Activated naive CD8-positive, alpha-beta T cell treated with anti-CD3 and anti-CD28 coated beads, Interleukin-2, amount 10 ng/mL, durations not matched to agents 7 days and 5 days (primary cell): Measurements from ENCODE around the gene TMEM219. TPM values are rescaled to one million over a fixed set of nuclear protein-coding genes. Genes with fewer than 3 reads are reported as not detected.
A peak's percentile ranks its signal among the peaks of the same experiment; 100 is the strongest.
"Not testable (repeated sequence)": the region's sequence is repeated elsewhere in the genome, so short reads cannot be mapped to it uniquely, and the experiment has no call there.

Experiments
- ATAC-seq: fragments of 150-1000 bp; cut with Tn5 transposase; one replicate; pipeline ENCODE4 v1.10.0; 2021; ENCODE audit warnings: low read depth, moderate library complexity
- POLR2A ChIA-PET: fragments of 350-600 bp; sonication (Branson Sonifier 250); formaldehyde crosslinking; loops from one replicate; lab custom pipeline; 2021; ENCODE audit warnings: antibody characterized with exemption; lab: Charles Lee
- DNase-seq: peaks from one replicate; pipeline ENCODE4 v3.0.0; 2021
- H3K27ac Mint-ChIP-seq: one replicate; pipeline ENCODE4 v1.8.0; 2022; ENCODE audit warnings: mild to moderate bottlenecking, mixed read lengths
- H3K27me3 Mint-ChIP-seq: one replicate; pipeline ENCODE4 v1.8.0; 2022; ENCODE audit warnings: mild to moderate bottlenecking, moderate library complexity, mixed read lengths
- H3K36me3 Mint-ChIP-seq: one replicate; pipeline ENCODE4 v1.8.0; 2021; ENCODE audit warnings: mild to moderate bottlenecking, mixed read lengths
- H3K4me1 Mint-ChIP-seq: one replicate; pipeline ENCODE4 v1.8.0; 2021; ENCODE audit warnings: mixed read lengths
- H3K4me3 Mint-ChIP-seq: one replicate; pipeline ENCODE4 v1.8.0; 2022; ENCODE audit warnings: mild to moderate bottlenecking, moderate library complexity, mixed read lengths
- H3K9me3 Mint-ChIP-seq: one replicate; pipeline ENCODE4 v1.8.0; 2021; ENCODE audit warnings: mixed read lengths
- total RNA-seq, 2 experiments: library from RNA; stranded (reverse); gene quantifications; one replicate each; pipeline ENCODE4 v1.2.3, GENCODE V29; 2021

Gene TMEM219
- total RNA-seq, 2 experiments from 2014 or later: 67.8 to 74.5 TPM

DNA sequence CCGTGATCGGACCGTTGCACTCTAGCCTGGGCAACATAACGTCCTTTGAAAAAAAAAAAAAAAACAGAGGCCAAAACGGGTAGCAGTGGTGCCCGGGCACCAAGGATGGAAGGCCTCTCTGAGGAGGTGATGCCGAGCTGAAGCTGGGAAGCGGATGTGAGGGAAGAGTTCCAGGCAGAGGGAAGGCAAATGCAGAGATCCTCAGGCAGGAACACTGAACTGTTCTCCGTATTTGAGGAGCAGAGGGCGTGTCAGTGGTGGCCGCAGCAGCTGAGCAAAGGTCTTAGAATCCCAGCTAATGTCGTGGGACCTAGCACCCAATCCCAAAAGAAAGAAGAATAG is 35.2 kb upstream of the TMEM219 start:
- Mint-ChIP-seq H3K4me1 (peaks cover 22% of the 10 kb centered on the region), H3K27me3 (peaks cover 3% of the 10 kb centered on the region), H3K9me3 (no peaks in the 10 kb centered on the region), H3K4me3 (peak overlapping the region; percentile 87), H3K36me3 (peaks cover 5% of the 10 kb centered on the region), H3K27ac (peak overlapping the region; percentile 93)
- no peak for ATAC-seq
- POLR2A ChIA-PET: interaction anchor here (0.5 to 3.1 kb wide), 20 partner anchors 10 to 235 kb away, joined by 3 to 29 read pairs (median 5); partner anchors contain the start of genes ASPHD1, CDIPT, DOC2A and HIRIP3
- DNase-seq: no peak

GRCh38 chr16:29927070-29927905 is 34.6 kb upstream of the TMEM219 start:
- Mint-ChIP-seq H3K27me3 (peaks cover 3% of the 10 kb centered on the region), H3K36me3 (peaks cover 5% of the 10 kb centered on the region), H3K9me3 (no peaks in the 10 kb centered on the region), H3K4me3 (peak overlapping the region; percentile 87), H3K27ac (peak overlapping the region; percentile 93), H3K4me1 (peaks cover 22% of the 10 kb centered on the region)
- DNase-seq: peak; percentile 25
- POLR2A ChIA-PET: interaction anchor here (0.5 to 3.1 kb wide), 16 partner anchors 10 to 235 kb away, joined by 3 to 29 read pairs (median 6); partner anchors contain the start of genes ASPHD1, CDIPT, MAZ and SEZ6L2
- no peak for ATAC-seq

GRCh38 chr16:29931750-29932149 is 30.1 kb upstream of the TMEM219 start:
- ATAC-seq: not testable (repeated sequence)
- peaks cover 30% of the 10 kb centered on the region for H3K27me3 Mint-ChIP-seq

DNA sequence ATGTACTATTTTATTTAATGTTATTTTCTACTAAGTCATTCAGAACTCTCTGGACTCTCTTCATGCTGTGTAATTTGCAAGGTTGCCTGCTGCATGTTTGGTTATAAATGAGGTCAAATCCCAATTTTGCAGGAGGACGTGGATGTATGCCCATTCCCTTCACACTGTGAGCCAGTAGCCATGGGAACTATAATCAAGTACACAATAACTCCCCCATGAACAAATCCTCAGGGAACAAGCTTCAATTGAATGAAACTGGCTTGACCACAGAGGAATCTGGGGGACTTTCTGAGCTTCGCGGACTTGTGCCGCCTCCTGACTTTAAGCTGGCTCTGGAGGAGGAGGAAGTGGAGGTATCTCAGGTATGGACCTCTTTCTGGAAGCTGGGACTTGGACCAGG is 21.2 kb upstream of the TMEM219 start:
- peaks cover 2% of the 10 kb centered on the region for H3K4me1 Mint-ChIP-seq
- POLR2A ChIA-PET: interaction anchor here (0.8 kb wide), 1 partner anchor 14 kb away, joined by 3 read pairs; the partner anchor contains the start of gene KCTD13
- DNase-seq (no peak), ATAC-seq (no peak)
- no peak overlapping the region for H3K4me3 Mint-ChIP-seq
- H3K36me3 Mint-ChIP-seq: no peaks in the 10 kb centered on the region
- H3K27ac Mint-ChIP-seq: no peak overlapping the region
- no peaks in the 10 kb centered on the region for H3K9me3 Mint-ChIP-seq
- peaks cover 21% of the 10 kb centered on the region for H3K27me3 Mint-ChIP-seq

More at GRCh38 chr16:29931750-29932149, 30.1 kb upstream of the TMEM219 start:
- DNase-seq, H3K4me3 Mint-ChIP-seq, H3K4me1 Mint-ChIP-seq, H3K27ac Mint-ChIP-seq, POLR2A ChIA-PET, H3K9me3 Mint-ChIP-seq, H3K36me3 Mint-ChIP-seq: not testable (repeated sequence)

GRCh38 chr16:29943846-29944799 is 17.8 kb upstream of the TMEM219 start:
- Mint-ChIP-seq H3K4me3 (no peak overlapping the region), H3K9me3 (no peaks in the 10 kb centered on the region), H3K27ac (no peak overlapping the region), H3K27me3 (peaks cover 6% of the 10 kb centered on the region), H3K36me3 (no peaks in the 10 kb centered on the region), H3K4me1 (peaks cover 2% of the 10 kb centered on the region)
- DNase-seq: no peak
- no peak for ATAC-seq
- POLR2A ChIA-PET: interaction anchor here (1.7 kb wide), 1 partner anchor 18 kb away, joined by 3 read pairs; no protein-coding TSS in a partner anchor

GRCh38 chr16:29947897-29948296 is 14.0 kb upstream of the TMEM219 start:
- H3K27ac Mint-ChIP-seq: no peak overlapping the region
- DNase-seq: no peak
- ATAC-seq: no peak
- POLR2A ChIA-PET: no interaction called here
- H3K9me3 Mint-ChIP-seq: peaks cover 2% of the 10 kb centered on the region
- H3K36me3 Mint-ChIP-seq: no peaks in the 10 kb centered on the region
- H3K4me1 Mint-ChIP-seq: no peaks in the 10 kb centered on the region
- H3K4me3 Mint-ChIP-seq: no peak overlapping the region
- H3K27me3 Mint-ChIP-seq: peaks cover 2% of the 10 kb centered on the region

DNA sequence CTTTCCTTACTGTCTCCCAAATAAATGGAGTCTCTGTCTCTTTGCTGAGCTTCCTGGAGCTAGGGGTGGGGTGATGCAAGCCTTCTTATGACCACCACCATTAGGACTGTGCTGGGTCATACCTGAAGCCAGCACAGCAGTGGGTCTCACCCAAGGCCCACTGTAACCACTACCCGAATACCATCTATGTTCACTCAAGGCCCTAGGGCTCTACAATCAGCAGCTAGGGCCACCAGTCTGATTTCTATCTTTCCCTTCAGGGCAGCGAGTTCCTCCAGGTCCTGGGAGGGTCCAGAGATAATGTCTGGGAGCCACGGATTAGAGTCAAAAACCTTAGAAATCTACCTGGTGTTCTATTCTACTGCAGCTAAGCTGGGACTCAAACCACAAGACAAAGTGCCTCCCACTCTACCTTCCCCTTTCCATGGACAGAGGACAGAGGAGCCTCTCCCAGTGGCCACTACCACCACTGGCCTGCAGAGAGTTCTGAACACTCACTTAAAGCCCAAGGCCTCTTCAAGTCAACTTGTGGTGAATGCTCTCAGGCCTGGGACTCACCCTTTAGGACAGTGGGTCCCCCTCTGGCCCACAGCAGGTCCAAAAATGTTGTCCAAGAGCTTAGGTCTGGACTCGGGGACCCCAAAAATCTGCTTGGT is 10.9 kb upstream of the TMEM219 start:
- DNase-seq: no peak
- POLR2A ChIA-PET: no interaction called here
- ATAC-seq: no peak
- H3K27ac Mint-ChIP-seq: no peak overlapping the region
- no peaks in the 10 kb centered on the region for H3K36me3 Mint-ChIP-seq
- peaks cover 2% of the 10 kb centered on the region for H3K9me3 Mint-ChIP-seq
- H3K4me3 Mint-ChIP-seq: no peak overlapping the region
- H3K27me3 Mint-ChIP-seq: peaks cover 2% of the 10 kb centered on the region
- H3K4me1 Mint-ChIP-seq: no peaks in the 10 kb centered on the region

- Mint-ChIP-seq H3K4me1 (no peaks in the 10 kb centered on the region), H3K27me3 (peaks cover 2% of the 10 kb centered on the region), H3K27ac (no peak overlapping the region), H3K9me3 (peaks cover 2% of the 10 kb centered on the region), H3K36me3 (no peaks in the 10 kb centered on the region), H3K4me3 (no peak overlapping the region)
- POLR2A ChIA-PET: interaction anchor here (0.7 kb wide), 1 partner anchor 10 kb away, joined by 3 read pairs; the partner anchor contains the start of gene TMEM219
- DNase-seq (no peak), ATAC-seq (no peak)
Measured at GRCh38 chr16:29951625-29952365, 10.1 kb upstream of the TMEM219 start.

DNA sequence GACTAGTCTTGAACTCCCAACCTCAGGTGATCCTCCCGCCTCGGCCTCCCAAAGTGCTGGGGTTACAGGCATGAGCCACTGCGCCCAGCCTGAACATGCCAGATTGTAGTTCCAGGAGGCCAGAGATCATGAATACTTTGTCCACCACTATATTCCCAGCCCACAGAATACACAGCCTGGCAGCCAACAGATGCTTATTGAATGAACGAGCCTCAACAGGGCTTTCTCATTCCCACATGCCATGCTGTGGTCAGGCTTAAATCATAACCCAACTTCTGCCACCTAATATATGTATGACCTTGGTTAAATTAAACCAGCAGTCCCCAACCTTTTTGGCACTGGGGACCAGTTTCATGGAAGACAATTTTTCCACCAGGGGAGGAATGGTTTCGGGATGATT is 3.1 kb upstream of the TMEM219 start:
- Mint-ChIP-seq H3K9me3 (no peaks in the 10 kb centered on the region), H3K36me3 (no peaks in the 10 kb centered on the region), H3K4me1 (peaks cover 13% of the 10 kb centered on the region), H3K27ac (no peak overlapping the region), H3K27me3 (peaks cover 2% of the 10 kb centered on the region), H3K4me3 (no peak overlapping the region)
- DNase-seq (no peak), ATAC-seq (no peak)
- POLR2A ChIA-PET: interaction anchor here (0.9 kb wide), 1 partner anchor 50 kb away, joined by 3 read pairs; no protein-coding TSS in a partner anchor

DNA sequence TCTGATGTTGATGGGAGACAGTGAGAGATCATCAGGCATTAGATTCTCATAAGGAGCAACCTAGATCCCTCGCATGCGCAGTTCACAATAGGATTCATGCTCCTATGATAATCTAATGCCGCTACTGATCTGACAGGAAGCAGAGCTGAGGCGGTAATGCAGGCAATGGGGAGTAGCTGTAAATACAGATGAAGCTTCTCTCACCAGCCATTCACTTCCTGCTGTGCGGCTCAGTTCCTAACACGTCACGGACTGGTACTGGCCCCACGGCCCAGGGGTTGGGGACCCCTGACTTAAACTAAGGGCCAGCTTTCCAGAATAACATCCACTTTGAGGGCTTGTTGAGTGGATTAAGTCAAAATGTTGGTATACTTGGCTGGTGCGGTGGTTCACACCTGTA is 2.6 kb upstream of the TMEM219 start:
- Mint-ChIP-seq H3K27ac (no peak overlapping the region), H3K4me3 (no peak overlapping the region)

GRCh38 chr16:29959821-29960220 is 2.1 kb upstream of the TMEM219 start:
- H3K27me3 Mint-ChIP-seq, H3K9me3 Mint-ChIP-seq, H3K36me3 Mint-ChIP-seq, ATAC-seq, H3K4me3 Mint-ChIP-seq, H3K27ac Mint-ChIP-seq, DNase-seq: not testable (repeated sequence)
- POLR2A ChIA-PET: interaction anchor here (0.9 kb wide), 1 partner anchor 51 kb away, joined by 3 read pairs; no protein-coding TSS in a partner anchor
- H3K4me1 Mint-ChIP-seq: peaks cover 13% of the 10 kb centered on the region

More for the DNA sequence above, 2.6 kb upstream of the TMEM219 start:
- Mint-ChIP-seq H3K27me3 (no peaks in the 10 kb centered on the region), H3K9me3 (no peaks in the 10 kb centered on the region), H3K36me3 (no peaks in the 10 kb centered on the region), H3K4me1 (peaks cover 13% of the 10 kb centered on the region)
- POLR2A ChIA-PET: interaction anchor here (0.9 kb wide), 1 partner anchor 51 kb away, joined by 3 read pairs; no protein-coding TSS in a partner anchor
- DNase-seq (no peak), ATAC-seq (no peak)

- ATAC-seq: no peak
- no peaks in the 10 kb centered on the region for H3K27me3 Mint-ChIP-seq
- peaks cover 4% of the 10 kb centered on the region for H3K36me3 Mint-ChIP-seq
- POLR2A ChIA-PET: interaction anchor here (0.5 to 3.4 kb wide), 14 partner anchors 13 to 295 kb away, joined by 3 to 72 read pairs (median 4); partner anchors contain the start of genes ALDOA, ASPHD1, CDIPT and HIRIP3
- H3K4me1 Mint-ChIP-seq: peaks cover 15% of the 10 kb centered on the region
- H3K27ac Mint-ChIP-seq: peak overlapping the region; percentile 87
- H3K4me3 Mint-ChIP-seq: peak overlapping the region; percentile 81
- DNase-seq: no peak
- H3K9me3 Mint-ChIP-seq: no peaks in the 10 kb centered on the region
Measured at GRCh38 chr16:29961127-29961478, 776 bp upstream of the TMEM219 start.
